NCI-H187 treated with DMSO at 0.1 percent for 48 hours (cell line): Measurements from ENCODE around the gene MMAB.
A peak's percentile ranks its signal among the peaks of the same experiment; 100 is the strongest.

ENCODE experiments used
- DNase-seq: peaks from one replicate; lab custom pipeline; 2025; lab: John Stamatoyannopoulos, UW

Gene MMAB

DNA sequence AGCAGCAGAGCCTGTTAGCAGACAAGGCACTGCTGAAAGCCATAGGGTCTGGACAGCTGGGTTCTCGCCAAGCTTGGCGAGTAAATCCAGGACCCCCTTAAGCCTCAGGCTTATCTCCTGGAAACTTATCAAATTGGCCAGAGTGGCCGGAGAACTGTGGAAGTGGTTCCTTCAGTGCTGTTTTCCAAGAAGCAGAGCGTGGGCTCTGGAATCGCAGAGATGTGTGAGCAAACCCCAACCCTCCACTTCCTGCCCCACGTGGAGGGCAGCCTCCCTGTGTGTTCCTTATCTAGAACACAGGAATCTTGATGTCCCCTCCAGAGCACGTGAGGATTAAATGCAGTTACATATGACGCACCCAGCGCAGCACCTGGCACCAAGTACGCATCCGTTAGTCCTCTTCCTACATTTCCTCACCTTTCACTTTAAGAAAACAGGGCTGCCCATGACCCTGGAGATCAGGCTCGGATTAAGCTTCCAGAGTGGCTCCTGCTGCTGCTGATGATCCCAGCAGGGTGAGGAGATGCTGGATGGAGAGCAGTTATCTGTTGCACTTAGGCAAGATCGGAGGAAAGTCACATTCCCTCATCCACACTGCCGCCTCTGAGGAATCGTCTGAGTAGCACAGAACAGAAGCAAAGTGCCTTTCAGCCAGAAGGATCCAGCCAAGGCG, 35.0 kb downstream of the MMAB start:
- DNase-seq: no peak

GRCh38 chr12:109537136-109537535, 36.2 kb downstream of the MMAB start:
- DNase-seq: no peak

DNA sequence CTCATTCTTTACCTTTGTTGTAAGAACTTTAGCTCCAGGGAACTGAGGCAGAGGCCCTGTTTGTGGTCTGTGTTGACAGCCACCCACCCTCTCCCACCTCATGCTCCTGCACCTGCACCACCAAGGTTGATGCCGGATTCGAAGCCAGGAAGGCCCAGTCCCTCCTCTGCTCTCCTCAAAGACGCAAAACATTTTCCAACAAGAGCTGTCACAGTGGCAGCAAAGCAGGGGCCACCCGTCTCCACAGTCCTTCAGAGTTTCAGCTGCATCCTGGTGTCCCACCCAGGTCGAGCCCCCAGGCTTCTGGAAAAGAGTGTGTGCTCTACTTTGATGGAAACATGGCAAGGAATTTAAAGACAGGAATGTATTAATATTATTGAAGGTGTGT, 37.4 kb downstream of the MMAB start:
- no peak for DNase-seq

DNA sequence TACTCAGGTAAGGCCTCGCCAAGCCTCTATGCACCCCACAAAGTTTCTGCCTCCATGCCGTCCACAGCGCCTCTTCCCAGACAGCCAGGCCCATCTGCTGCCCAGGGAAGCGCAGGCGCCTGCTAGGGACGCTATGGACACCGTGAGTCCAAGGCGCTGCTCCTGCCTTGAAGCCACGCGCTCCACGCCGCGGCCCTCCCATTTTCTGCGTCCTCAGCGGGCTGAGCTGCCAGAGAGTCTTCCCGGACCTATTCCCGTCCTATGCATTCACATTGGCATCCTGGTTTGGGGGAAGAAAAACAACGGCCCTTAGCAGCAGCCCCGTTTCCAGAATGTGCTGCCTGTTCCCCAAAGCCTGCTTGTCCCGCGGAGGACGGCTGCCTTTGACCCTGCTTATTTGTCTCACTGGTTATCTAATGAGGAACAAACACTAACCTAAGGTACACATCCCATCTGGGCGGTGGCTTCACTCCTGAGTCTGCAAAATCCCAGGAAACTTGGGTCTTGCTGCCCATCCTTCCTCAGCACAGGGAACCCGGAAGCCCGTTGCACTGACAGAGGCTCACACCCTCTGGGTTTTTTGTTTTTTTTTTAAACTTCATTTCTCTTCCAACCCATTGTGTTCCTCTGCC, 38.0 kb downstream of the MMAB start:
- DNase-seq: no peak

GRCh38 chr12:109534456-109534855, 38.8 kb downstream of the MMAB start:
- no peak for DNase-seq

- no peak for DNase-seq
Measured at GRCh38 chr12:109533487-109533740, 39.9 kb downstream of the MMAB start.

- DNase-seq: no peak
Measured at GRCh38 chr12:109532721-109533486, 40.4 kb downstream of the MMAB start.

DNA sequence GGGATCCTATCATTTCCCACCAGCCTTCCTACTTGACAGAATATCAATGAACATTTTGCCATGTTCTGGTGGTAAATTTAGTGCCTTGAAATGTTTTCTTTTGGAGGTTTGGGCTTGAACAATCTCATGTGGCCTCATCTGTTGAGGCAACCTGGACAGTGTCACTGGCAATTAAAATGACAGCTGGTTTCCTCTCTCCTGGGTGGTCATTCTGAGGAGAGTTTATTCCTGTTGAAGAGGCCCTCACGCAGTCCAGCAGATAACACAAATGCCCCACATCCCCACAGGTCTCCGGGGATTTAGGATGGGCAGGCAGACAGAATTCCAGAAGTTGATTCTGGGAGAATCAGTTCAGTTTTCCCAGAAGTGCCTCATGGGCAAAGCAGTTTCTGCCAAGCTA, 41.9 kb downstream of the MMAB start:
- DNase-seq: no peak

DNA sequence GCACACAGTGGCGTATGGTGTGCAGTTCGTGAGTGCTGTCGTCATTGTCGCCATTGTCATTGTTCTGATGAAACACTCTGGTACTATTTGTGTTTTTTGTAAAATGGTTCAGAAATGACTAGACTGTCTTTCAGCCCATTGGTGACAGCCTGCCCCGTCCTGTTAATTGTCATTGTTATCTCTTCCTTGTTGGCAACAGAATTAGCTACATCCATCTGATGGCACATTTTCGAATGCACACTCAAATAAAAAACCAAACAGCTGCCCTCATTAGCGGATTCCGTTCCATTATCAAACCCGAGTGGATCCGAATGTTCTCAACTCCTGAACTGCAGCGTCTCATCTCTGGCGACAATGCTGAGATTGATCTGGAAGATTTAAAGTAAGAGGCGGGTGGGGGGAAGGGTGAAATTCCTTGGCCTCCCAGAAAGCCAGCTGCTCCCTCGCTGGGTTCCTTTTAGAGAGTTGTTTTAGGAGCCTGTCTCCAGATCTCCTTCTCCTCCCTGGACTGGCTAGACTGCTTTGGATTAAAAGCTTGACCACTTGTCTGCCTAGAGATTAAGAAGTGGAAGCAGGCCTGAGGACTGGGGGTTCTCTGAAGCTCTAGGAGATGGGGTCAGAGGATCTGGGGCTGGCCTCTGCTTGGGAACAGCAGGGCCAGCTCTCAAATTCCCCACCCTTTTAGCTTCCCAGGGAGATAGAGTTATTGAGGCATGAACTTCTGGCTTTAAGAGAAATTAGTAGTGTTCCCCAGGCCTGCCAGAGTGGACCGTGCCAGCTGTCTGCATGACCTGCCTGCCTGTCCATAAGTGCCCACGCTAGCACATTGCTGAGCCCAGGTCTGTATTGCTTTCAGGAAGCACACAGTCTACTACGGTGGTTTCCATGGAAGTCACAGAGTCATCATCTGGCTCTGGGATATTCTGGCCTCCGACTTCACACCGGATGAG, 43.3 kb downstream of the MMAB start:
- no peak for DNase-seq

DNA sequence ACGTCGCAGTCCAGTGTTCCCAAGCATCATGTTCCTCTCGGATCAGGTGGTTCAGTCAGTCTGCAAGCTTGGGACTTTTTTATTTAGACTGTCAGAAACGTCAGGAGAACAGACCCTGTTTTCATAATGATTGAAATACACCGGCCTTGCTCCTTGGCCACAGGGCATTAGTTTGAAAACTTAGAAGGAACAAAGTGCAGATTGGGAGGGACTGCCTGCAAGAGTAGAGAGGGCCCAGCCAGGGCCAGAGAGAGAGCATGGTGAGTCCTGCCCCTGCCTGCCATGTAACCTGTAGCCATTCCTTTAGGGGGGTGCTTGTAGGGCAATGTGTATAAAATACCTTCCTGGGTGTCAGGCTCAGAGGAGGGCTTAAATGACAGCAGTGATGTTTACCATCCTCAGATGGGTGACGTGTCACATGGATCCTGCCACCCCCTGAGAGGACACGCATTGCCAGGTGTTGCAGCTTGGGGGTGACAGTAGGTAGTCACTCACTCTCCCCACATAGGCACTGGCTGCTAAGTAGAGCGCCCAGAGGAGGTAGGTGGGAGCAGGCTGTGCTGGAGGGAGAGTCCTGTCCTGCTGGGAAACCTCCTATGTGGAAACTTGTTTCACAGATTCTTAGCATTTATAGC, 45.7 kb downstream of the MMAB start:
- DNase-seq: no peak

DNA sequence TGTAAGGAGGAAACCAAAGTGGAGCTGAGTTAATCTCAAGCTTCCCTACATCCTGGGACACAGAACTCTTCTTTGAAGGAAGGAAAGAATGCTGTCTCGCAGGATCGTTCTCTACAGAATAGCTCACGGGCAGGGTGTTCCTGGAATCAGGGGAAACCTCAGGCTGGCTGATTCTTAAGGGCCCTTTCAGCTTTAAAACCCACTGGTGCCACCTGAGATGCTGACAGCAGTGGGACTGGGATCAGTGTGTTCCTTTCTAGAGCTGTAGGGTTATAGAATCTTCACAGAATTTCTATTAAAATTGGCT, 48.1 kb downstream of the MMAB start:
- DNase-seq: no peak

GRCh38 chr12:109524466-109525278, 48.6 kb downstream of the MMAB start:
- no peak for DNase-seq

- DNase-seq: no peak
Measured at GRCh38 chr12:109523504-109523903, 49.8 kb downstream of the MMAB start.

GRCh38 chr12:109523071-109523470, 50.2 kb downstream of the MMAB start:
- no peak for DNase-seq

DNA sequence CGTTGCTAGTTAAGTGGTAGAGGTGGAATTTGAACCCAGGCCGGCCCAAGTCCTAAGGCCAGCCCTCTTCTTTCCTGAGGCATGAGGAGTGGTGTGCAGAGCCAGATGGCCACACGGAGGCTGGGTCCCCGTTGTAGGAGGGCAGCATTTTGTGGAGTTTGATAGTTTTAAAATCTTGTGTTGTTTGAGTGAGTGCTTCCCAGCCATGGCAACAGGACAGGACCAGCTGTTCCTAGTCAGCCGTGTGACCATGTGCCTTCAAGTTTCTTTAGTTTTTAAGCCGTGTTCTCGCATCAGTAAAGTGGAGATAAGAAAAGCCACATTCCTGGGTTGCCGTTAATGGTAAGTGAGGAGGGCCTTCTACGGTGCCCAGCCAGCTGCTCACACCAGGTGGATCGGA, 51.5 kb downstream of the MMAB start:
- no peak for DNase-seq

- no peak for DNase-seq
Measured at GRCh38 chr12:109519787-109520186, 53.5 kb downstream of the MMAB start.

GRCh38 chr12:109518820-109519665, 54.3 kb downstream of the MMAB start:
- peak; percentile 72 for DNase-seq

DNA sequence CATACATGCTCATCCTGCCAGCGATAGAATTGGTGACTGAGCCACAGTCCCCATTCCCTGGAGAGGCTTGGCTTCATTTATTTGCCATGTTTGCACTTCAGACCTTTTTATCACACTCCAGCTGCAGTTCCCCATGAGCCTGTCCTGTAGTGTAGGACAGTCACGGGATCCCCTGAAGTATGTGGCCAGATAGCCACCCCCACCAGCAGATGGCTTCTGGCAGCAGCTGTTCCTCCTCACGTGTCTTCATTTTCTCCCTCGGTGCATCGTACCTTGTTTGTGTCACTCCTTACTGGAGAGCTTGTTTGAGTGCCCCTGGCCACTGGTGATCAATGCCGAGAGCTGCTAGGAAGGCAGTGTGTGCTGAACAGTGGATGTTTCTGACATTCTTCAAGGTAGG, 55.7 kb downstream of the MMAB start:
- peak; percentile 99 for DNase-seq

- peak; percentile 56 for DNase-seq
Measured at GRCh38 chr12:109513977-109514376, 59.3 kb downstream of the MMAB start.

- DNase-seq: no peak
Measured at GRCh38 chr12:109513051-109513450, 60.3 kb downstream of the MMAB start.
